ENCODE data around the gene TIAM1.

- TF ChIP-seq GATA2 (IDR thresholded peaks at IDR 0.05; ENCODE audit: low read depth, low read length) (no peak), GATA3 (IDR thresholded peaks at IDR 0.05; ENCODE audit: low read depth, low read length) (no peak)
Observed at GRCh38 chr21:31370281-31370892, 26.3 kb upstream of the TIAM1 start.

All from SH-SY5Y (cell line).